OCI-LY1 (cell line): Measurements from ENCODE around the gene PSD4.

ENCODE experiments used
- EZH2 ChIP-seq: fragments of 200-600 bp; sonication (generic), shearing (Covaris generic); IDR thresholded peaks from 2 replicates; pipeline ENCODE4 v1.8.0; 2017; ENCODE audit warnings: borderline replicate concordance, mixed run types, mild to moderate bottlenecking, antibody characterized with exemption, low read length, moderate library complexity, mixed read lengths
- TF ChIP-seq, protein P1 (sequence below): fragments of 200-600 bp; sonication (generic), shearing (Covaris generic); IDR thresholded peaks from 2 replicates; pipeline ENCODE4 v1.5.1; 2017; ENCODE audit warnings: mild to moderate bottlenecking, antibody characterized with exemption, low read length, moderate library complexity, mixed read lengths

DNA sequence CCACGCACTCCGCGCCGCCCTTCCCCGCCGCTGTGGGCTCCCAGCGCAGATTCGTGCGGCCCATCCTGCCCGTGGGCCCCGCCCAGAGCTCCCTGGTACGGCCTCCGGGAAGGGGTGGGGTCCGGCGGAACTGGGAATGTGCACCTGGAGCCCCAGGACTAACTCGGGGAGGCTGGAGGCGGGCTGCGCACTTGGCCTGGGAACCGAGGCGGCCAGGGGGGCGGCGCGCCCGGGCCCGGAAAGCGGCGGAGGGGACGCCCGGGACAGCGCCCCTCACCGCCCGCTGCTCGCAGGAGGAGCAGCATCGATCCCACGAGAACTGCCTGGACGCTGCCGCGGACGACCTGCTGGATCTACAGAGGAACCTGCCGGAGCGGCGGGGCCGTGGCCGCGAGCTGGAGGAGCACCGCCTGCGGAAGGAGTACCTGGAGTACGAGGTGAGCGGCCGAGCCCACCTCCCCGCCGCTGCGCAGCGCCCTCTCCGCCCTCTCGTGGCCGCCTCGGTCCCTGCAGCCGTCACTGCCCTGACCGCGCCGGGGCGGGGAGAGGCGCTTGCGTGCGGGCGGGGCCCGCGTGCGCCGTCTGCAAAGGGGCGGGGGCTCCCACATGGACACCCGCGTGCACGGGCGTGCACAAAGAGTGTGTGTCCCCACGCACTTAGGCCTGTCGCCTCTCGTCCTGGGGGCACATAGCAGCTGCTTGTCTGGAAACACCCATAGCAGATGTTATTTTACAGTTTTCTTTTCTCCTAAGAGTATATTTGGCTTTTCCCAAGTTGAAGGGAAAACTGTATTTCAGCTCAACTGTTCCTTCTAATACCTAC, 25.2 kb downstream of the PSD4 start:
- TF ChIP-seq EZH2 = no peak
- TF ChIP-seq, protein P1, sequence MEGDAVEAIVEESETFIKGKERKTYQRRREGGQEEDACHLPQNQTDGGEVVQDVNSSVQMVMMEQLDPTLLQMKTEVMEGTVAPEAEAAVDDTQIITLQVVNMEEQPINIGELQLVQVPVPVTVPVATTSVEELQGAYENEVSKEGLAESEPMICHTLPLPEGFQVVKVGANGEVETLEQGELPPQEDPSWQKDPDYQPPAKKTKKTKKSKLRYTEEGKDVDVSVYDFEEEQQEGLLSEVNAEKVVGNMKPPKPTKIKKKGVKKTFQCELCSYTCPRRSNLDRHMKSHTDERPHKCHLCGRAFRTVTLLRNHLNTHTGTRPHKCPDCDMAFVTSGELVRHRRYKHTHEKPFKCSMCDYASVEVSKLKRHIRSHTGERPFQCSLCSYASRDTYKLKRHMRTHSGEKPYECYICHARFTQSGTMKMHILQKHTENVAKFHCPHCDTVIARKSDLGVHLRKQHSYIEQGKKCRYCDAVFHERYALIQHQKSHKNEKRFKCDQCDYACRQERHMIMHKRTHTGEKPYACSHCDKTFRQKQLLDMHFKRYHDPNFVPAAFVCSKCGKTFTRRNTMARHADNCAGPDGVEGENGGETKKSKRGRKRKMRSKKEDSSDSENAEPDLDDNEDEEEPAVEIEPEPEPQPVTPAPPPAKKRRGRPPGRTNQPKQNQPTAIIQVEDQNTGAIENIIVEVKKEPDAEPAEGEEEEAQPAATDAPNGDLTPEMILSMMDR = peak; percentile 59
